HepG2 (cell line): ENCODE data around the gene IFT122. TPM values are rescaled to one million over a fixed set of nuclear protein-coding genes. Genes with fewer than 3 reads are reported as not detected.
A peak's percentile ranks its signal among the peaks of the same experiment; 100 is the strongest.

Experiments used
- ZNF136 ChIP-seq: sonication (generic); formaldehyde crosslinking; IDR thresholded peaks from 2 replicates; pipeline ENCODE4 v1.8.1; 2022; ENCODE audit warnings: low read depth, mild to moderate bottlenecking, moderate library complexity, missing genetic modification reagents
- ZNF205 ChIP-seq: IDR thresholded peaks from 2 replicates; pipeline ENCODE4 v1.6.1; 2018; ENCODE audit warnings: missing biosample characterization, missing genetic modification reagents
- ZNF33A ChIP-seq: sonication (generic); formaldehyde crosslinking; IDR thresholded peaks from 2 replicates; pipeline ENCODE4 v1.5.1; 2020; ENCODE audit warnings: missing genetic modification reagents, mild to moderate bottlenecking, moderate library complexity, borderline replicate concordance
- ZNF484 ChIP-seq: sonication (generic); formaldehyde crosslinking; IDR thresholded peaks from 2 replicates; pipeline ENCODE4 v1.5.1; 2020; ENCODE audit warnings: mild to moderate bottlenecking, low read depth, missing genetic modification reagents, borderline replicate concordance
- ZNF572 ChIP-seq: sonication (generic); formaldehyde crosslinking; IDR thresholded peaks from 2 replicates; pipeline ENCODE4 v1.5.1; 2020; ENCODE audit warnings: mild to moderate bottlenecking, missing genetic modification reagents
- ZNF605 ChIP-seq: sonication (generic); formaldehyde crosslinking; IDR thresholded peaks from 2 replicates; pipeline ENCODE4 v1.8.0; 2022; ENCODE audit warnings: mild to moderate bottlenecking, missing genetic modification reagents
- polyA plus RNA-seq, 8 experiments: library from polyadenylated mRNA; depleted of rRNA in 3 of 8; stranded (reverse) in 7 of 8; unstranded in 1 of 8; fragments of >200 nt; fragmentation: Illumina TruSeq in 4 of 8; extraction: Trizol in 4 of 8; gene quantifications; 2 replicates each; pipeline versions ENCODE4 v1.2.1 to v1.2.3, GENCODE V29; 2011 to 2016; ENCODE audit warnings: low read depth in 4 of 8, missing spikeins in 1 of 8, mixed read lengths in 1 of 8; ENCODE audit not compliant: insufficient read depth in 1 of 8
- total RNA-seq, 5 experiments: library from RNA; depleted of rRNA; stranded (reverse); fragments of >200 nt; fragmentation: Illumina TruSeq; extraction: Trizol; gene quantifications; 2 replicates each; pipeline ENCODE4 v1.2.3, GENCODE V29; 2016; ENCODE audit warnings: low read depth in 1 of 5
- TF ChIP-seq, protein P1 (sequence below): sonication (generic); formaldehyde crosslinking; IDR thresholded peaks from 2 replicates; pipeline ENCODE4 v1.9.0; 2021; ENCODE audit warnings: missing genetic modification reagents, borderline replicate concordance
- TF ChIP-seq, protein P2 (sequence below): sonication (generic); formaldehyde crosslinking; IDR thresholded peaks from 2 replicates; pipeline ENCODE4 v1.5.1; 2020; ENCODE audit warnings: mild to moderate bottlenecking, missing genetic modification reagents, moderate library complexity

IFT122 gene
- total and polyA plus RNA-seq, 2 of the 13 experiments (the other 11 are each of a cell fraction or from before 2014, with no cell fraction given): 10.1 to 10.3 TPM

DNA sequence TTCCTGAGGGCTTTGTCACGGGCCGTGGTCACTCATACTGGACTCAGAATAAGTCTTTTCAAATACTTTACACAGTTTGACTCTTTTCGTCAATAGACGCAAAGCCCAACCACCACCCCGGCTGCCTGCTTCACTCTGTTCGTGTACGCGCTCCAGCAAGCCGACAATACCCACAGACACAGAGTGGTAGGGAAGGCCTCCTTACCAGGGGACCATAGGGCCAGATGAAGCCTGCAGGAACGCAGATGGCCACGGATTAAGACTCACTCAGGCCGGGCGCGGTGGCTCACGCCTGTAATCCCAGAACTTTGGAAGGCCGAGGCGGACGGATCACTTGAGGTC, 41.2 kb upstream of the IFT122 start (continued):
- TF ChIP-seq, protein P1, sequence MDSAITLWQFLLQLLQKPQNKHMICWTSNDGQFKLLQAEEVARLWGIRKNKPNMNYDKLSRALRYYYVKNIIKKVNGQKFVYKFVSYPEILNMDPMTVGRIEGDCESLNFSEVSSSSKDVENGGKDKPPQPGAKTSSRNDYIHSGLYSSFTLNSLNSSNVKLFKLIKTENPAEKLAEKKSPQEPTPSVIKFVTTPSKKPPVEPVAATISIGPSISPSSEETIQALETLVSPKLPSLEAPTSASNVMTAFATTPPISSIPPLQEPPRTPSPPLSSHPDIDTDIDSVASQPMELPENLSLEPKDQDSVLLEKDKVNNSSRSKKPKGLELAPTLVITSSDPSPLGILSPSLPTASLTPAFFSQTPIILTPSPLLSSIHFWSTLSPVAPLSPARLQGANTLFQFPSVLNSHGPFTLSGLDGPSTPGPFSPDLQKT: no peak
- TF ChIP-seq, protein P2, sequence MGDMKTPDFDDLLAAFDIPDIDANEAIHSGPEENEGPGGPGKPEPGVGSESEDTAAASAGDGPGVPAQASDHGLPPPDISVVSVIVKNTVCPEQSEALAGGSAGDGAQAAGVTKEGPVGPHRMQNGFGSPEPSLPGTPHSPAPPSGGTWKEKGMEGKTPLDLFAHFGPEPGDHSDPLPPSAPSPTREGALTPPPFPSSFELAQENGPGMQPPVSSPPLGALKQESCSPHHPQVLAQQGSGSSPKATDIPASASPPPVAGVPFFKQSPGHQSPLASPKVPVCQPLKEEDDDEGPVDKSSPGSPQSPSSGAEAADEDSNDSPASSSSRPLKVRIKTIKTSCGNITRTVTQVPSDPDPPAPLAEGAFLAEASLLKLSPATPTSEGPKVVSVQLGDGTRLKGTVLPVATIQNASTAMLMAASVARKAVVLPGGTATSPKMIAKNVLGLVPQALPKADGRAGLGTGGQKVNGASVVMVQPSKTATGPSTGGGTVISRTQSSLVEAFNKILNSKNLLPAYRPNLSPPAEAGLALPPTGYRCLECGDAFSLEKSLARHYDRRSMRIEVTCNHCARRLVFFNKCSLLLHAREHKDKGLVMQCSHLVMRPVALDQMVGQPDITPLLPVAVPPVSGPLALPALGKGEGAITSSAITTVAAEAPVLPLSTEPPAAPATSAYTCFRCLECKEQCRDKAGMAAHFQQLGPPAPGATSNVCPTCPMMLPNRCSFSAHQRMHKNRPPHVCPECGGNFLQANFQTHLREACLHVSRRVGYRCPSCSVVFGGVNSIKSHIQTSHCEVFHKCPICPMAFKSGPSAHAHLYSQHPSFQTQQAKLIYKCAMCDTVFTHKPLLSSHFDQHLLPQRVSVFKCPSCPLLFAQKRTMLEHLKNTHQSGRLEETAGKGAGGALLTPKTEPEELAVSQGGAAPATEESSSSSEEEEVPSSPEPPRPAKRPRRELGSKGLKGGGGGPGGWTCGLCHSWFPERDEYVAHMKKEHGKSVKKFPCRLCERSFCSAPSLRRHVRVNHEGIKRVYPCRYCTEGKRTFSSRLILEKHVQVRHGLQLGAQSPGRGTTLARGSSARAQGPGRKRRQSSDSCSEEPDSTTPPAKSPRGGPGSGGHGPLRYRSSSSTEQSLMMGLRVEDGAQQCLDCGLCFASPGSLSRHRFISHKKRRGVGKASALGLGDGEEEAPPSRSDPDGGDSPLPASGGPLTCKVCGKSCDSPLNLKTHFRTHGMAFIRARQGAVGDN (CRISPR knock-in tag): peak; percentile 64; the same call in 1 of the 2 replicates
- TF ChIP-seq ZNF205 (CRISPR knock-in tag) (no peak), ZNF605 (CRISPR knock-in tag) (0 out of 2 replicates have a peak, but pooled peaks have one; percentile 34), ZNF572 (CRISPR knock-in tag) (no peak), ZNF484 (no peak), ZNF136 (CRISPR knock-in tag) (no peak), ZNF33A (no peak)
- TF ChIP-seq, all 625 proteins: peak for 17
